ENCODE measurements around the gene M1AP. TPM values are rescaled to one million over a fixed set of nuclear protein-coding genes. Genes with fewer than 3 reads are reported as not detected.

M1AP gene
- total RNA-seq, 4 donors from 2014 or later: 0.81 to 2.6 (median 1.8) TPM

DNA sequence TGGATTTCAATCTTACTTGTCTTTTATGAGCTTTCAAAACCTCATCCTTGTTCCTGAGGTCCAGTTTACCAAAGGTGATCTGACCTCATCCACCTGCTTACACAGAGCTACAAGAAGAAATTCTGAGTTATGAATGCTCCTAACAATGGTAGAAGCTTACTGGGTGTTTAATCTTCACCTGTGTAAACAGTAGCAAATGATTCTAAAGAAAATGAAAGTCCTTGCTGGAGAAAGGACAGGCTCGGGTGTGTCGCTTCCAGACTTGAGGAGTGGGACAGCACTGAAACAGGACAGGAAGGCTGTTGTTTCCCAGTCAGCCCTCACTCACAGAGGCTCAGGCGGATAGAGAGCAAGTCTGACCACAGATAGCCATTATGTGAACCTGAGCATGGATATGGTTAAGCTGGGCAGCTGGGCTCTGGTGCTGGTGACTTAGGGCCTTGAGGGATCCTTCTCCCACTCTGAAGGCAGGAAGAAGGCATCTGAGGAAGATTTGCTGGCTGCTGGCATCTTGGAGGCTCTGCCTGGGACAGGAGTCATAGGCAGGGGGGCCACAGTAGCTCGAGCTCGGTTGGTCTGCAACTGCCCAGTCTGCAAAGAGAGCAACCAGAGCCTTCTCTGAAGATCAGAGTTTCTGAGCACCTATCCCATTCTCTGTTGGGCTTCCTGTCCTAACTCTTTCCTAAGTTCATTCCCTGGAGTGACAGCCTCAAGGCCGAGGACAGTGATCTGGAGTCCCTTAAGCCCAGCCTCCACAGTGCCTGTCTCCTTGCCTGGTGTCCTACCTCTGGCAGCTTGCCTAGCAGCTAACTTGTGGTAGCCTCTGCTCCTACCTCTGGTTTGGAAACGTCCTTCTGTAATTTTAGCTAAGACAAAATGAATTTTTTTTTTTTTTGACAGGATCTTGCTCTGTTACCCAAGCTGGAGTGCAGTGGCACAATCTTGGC, 89.6 kb downstream of the M1AP start:
- no peak for TF ChIP-seq POLR2A (IDR thresholded peaks at IDR 0.05)
- TF ChIP-seq, protein P1, sequence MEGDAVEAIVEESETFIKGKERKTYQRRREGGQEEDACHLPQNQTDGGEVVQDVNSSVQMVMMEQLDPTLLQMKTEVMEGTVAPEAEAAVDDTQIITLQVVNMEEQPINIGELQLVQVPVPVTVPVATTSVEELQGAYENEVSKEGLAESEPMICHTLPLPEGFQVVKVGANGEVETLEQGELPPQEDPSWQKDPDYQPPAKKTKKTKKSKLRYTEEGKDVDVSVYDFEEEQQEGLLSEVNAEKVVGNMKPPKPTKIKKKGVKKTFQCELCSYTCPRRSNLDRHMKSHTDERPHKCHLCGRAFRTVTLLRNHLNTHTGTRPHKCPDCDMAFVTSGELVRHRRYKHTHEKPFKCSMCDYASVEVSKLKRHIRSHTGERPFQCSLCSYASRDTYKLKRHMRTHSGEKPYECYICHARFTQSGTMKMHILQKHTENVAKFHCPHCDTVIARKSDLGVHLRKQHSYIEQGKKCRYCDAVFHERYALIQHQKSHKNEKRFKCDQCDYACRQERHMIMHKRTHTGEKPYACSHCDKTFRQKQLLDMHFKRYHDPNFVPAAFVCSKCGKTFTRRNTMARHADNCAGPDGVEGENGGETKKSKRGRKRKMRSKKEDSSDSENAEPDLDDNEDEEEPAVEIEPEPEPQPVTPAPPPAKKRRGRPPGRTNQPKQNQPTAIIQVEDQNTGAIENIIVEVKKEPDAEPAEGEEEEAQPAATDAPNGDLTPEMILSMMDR (IDR thresholded peaks at IDR 0.05): no peak
- 68 to 75% methylated on average over 5 to 7 of the region's 7 CpGs for WGBS, 2 donors
- no peak overlapping the region for H3K27ac ChIP-seq
- H3K9me3 ChIP-seq: no peaks in the 10 kb centered on the region
- no peak overlapping the region for H3K4me3 ChIP-seq (replicated peaks in 1 of 3)
- DNase-seq: no peak
- no peaks in the 10 kb centered on the region for H3K27me3 ChIP-seq
- H3K4me1 ChIP-seq: peaks cover 0 to 8% of the 10 kb centered on the region in 2 donors
- intact Hi-C loops (cut with DNase I): no loop called here
- peaks cover 0 to 6% of the 10 kb centered on the region in 2 donors for H3K36me3 ChIP-seq

DNA sequence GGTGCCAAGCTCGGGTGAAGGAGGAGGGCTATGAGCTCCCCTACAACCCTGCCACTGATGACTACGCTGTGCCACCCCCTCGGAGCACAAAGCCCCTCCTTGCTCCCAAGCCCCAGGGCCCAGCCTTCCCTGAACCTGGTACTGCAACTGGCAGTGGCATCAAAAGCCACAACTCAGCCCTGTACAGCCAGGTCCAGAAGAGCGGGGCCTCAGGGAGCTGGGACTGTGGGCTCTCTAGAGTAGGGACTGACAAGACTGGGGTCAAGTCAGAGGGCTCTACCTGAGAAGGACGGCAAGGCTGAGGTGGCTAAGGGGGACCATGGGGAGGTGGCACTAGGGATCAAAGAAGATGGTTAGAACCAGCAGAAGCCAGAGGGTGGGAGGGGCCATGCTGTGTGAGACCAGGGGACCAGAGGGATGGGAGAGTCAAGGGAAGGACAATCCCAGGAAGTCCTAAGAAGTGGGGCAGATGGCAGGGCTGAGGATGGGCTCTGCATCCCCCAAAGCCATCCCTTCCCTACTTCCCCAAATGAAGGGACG, 91.2 kb downstream of the M1AP start:
- no peak for DNase-seq
- H3K9me3 ChIP-seq: no peaks in the 10 kb centered on the region
- intact Hi-C loops (cut with DNase I): no loop called here
- no peak overlapping the region for H3K4me3 ChIP-seq (replicated peaks in 1 of 3)
- no peaks in the 10 kb centered on the region for H3K27me3 ChIP-seq
- H3K27ac ChIP-seq: no peak overlapping the region
- 98 to 99% methylated on average over 5 to 6 of the region's 6 CpGs for WGBS, 2 donors
- peaks cover 0 to 6% of the 10 kb centered on the region in 2 donors for H3K36me3 ChIP-seq
- TF ChIP-seq, protein P1 (IDR thresholded peaks at IDR 0.05): no peak
- TF ChIP-seq POLR2A (IDR thresholded peaks at IDR 0.05): no peak
- peaks cover 0 to 8% of the 10 kb centered on the region in 2 donors for H3K4me1 ChIP-seq

DNA sequence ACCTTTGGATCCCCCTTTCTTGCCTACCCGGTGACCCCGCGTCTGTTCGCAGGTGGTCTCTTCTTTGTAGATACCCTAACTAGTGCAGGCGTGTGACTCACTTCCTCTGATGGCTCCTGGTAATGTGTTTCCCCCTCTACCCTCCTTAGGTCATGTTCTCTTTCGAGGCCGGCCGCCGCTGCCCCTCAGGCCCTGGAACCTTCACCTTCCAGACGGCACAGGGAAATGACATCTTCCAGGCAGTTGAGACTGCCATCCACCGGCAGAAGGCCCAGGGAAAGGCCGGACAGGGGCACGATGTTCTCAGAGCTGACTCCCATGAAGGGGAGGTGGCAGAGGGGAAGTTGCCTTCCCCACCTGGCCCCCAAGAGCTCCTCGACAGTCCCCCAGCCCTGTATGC, 92.0 kb downstream of the M1AP start:
- TF ChIP-seq POLR2A (IDR thresholded peaks at IDR 0.05): no peak
- TF ChIP-seq, protein P1 (IDR thresholded peaks at IDR 0.05): no peak
- Histone ChIP-seq H3K36me3 (peaks cover 0 to 6% of the 10 kb centered on the region in 2 donors), H3K27me3 (no peaks in the 10 kb centered on the region), H3K4me1 (peaks cover 0 to 8% of the 10 kb centered on the region in 2 donors), H3K4me3 (replicated peaks in 1 of 3) (no peak overlapping the region), H3K9me3 (no peaks in the 10 kb centered on the region), H3K27ac (no peak overlapping the region)
- intact Hi-C loops (cut with DNase I): no loop called here
- DNase-seq: no peak
- WGBS, 2 donors: 89 to 94% methylated on average over 12 to 14 of the region's 14 CpGs

DNA sequence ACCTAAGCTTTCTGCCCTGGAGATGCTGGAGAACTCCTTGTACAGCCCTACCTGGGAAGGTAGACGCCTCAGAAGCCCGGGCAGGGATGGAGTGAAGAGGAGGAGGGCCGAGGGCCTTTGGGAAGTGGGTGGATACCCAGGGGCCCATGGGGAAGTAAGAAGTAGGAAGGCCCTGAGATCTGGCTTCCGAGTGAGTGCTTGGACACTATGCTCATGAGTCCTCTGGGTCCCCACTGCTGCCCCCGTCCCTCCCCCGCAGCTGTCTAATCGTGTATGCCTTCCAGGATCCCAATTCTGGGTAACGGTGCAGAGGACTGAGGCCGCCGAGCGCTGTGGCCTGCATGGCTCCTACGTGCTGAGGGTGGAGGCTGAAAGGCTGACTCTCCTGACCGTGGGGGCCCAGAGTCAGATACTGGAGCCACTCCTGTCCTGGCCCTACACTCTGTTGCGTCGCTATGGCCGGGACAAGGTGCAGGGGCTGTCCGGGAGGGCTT, 92.5 kb downstream of the M1AP start:
- intact Hi-C loops (cut with DNase I): no loop called here
- Histone ChIP-seq H3K36me3 (peaks cover 0 to 6% of the 10 kb centered on the region in 2 donors), H3K4me3 (replicated peaks in 1 of 3) (peak overlapping the region in 2 of 3 donors; percentile 66 to 89), H3K27me3 (no peaks in the 10 kb centered on the region), H3K27ac (peak overlapping the region in 1 of 3 donors; percentile 89), H3K4me1 (peaks cover 0 to 8% of the 10 kb centered on the region in 2 donors), H3K9me3 (no peaks in the 10 kb centered on the region)
- 69 to 78% methylated on average over 7 to 13 of the region's 17 CpGs for WGBS, 2 donors
- DNase-seq: peak in 1 of 2 donors; percentile 10
- TF ChIP-seq, protein P1 (IDR thresholded peaks at IDR 0.05): no peak
- TF ChIP-seq POLR2A (IDR thresholded peaks at IDR 0.05): no peak

All from thyroid gland (tissue), 4 donors.